EL (cell line): ENCODE data around the gene MGST2.
"Not testable (repeated sequence)": the region's sequence is repeated elsewhere in the genome, so short reads cannot be mapped to it uniquely, and the experiment has no call there.

ENCODE experiments used
- DNase-seq: peaks from one replicate; pipeline ENCODE4 v3.0.0-alpha.2; 2016

The MGST2 gene

GRCh38 chr4:139672732-139673131 is 7.1 kb downstream of the MGST2 start:
- no peak for DNase-seq

GRCh38 chr4:139674875-139675550 is 9.4 kb downstream of the MGST2 start:
- DNase-seq, result no peak

- DNase-seq, result no peak
Measured at GRCh38 chr4:139675651-139676050, 10.0 kb downstream of the MGST2 start.

GRCh38 chr4:139676365-139676764 is 10.7 kb downstream of the MGST2 start:
- DNase-seq, result no peak

- no peak for DNase-seq
Measured at GRCh38 chr4:139676913-139677585, 11.4 kb downstream of the MGST2 start.

- DNase-seq, result no peak
Measured at GRCh38 chr4:139682309-139682708, 16.7 kb downstream of the MGST2 start.

GRCh38 chr4:139682741-139683151 is 17.1 kb downstream of the MGST2 start:
- DNase-seq, result no peak

- no peak for DNase-seq
Measured at GRCh38 chr4:139684351-139684750, 18.7 kb downstream of the MGST2 start.

GRCh38 chr4:139685180-139685579 is 19.6 kb downstream of the MGST2 start:
- no peak for DNase-seq

GRCh38 chr4:139686130-139686529 is 20.5 kb downstream of the MGST2 start:
- DNase-seq, result no peak

- no peak for DNase-seq
Measured at GRCh38 chr4:139686988-139687387, 21.4 kb downstream of the MGST2 start.

GRCh38 chr4:139689093-139689722 is 23.6 kb downstream of the MGST2 start:
- DNase-seq, result no peak

GRCh38 chr4:139690419-139690818 is 24.8 kb downstream of the MGST2 start:
- DNase-seq, result no peak

GRCh38 chr4:139692309-139693012 is 26.8 kb downstream of the MGST2 start:
- no peak for DNase-seq

- DNase-seq, result no peak
Measured at GRCh38 chr4:139694522-139695107, 29.0 kb downstream of the MGST2 start.

- no peak for DNase-seq
Measured at GRCh38 chr4:139696491-139696890, 30.9 kb downstream of the MGST2 start.

GRCh38 chr4:139698167-139698925 is 32.7 kb downstream of the MGST2 start:
- not testable (repeated sequence) for DNase-seq

GRCh38 chr4:139700568-139700967 is 34.9 kb downstream of the MGST2 start:
- no peak for DNase-seq

- DNase-seq, result peak; percentile 9
Measured at GRCh38 chr4:139704915-139705485, 39.4 kb downstream of the MGST2 start.

GRCh38 chr4:139709660-139710059 is 44.0 kb downstream of the MGST2 start:
- DNase-seq, result no peak

- no peak for DNase-seq
Measured at GRCh38 chr4:139710073-139710472, 44.5 kb downstream of the MGST2 start.

- peak; percentile 47 for DNase-seq
Measured at GRCh38 chr4:139711461-139711860, 45.8 kb downstream of the MGST2 start.
